Lung microvascular endothelial cell (primary cell): Measurements from ENCODE around the gene TFF1. TPM values are rescaled to one million over a fixed set of nuclear protein-coding genes. Genes with fewer than 3 reads are reported as not detected.
A peak's percentile ranks its signal among the peaks of the same experiment; 100 is the strongest.

Experiments used
- DNase-seq, 2 donors: peaks; one replicate each; pipeline versions ENCODE4 v3.0.0 to v3.0.0-alpha.2; 2010; ENCODE audit warnings: low read depth in 2 of 2
- total RNA-seq: library from RNA; depleted of rRNA; stranded (reverse); fragments of >200 nt; gene quantifications from 2 replicates; pipeline ENCODE4 v1.2.1, GENCODE V29; 2014

TFF1 gene
- total RNA-seq, 1 donor from 2014 or later, result not detected

- no peak for DNase-seq
These were observed 32.2 kb upstream of the TFF1 start for GRCh38 chr21:42398436-42399028.

- DNase-seq, result no peak
These were observed 31.5 kb upstream of the TFF1 start for GRCh38 chr21:42397746-42398394.

GRCh38 chr21:42396799-42397745 lies 30.7 kb upstream of the TFF1 start:
- no peak for DNase-seq

GRCh38 chr21:42395905-42396651 lies 29.7 kb upstream of the TFF1 start, which contains the start of gene TMPRSS3:
TMPRSS3 (minus strand) TSS chr21:42396052; CDS start chr21:42395417, 635 bp downstream.
- no peak for DNase-seq

- no peak for DNase-seq
These were observed 29.0 kb upstream of the TFF1 start for GRCh38 chr21:42395302-42395701.

GRCh38 chr21:42393443-42393950 lies 27.2 kb upstream of the TFF1 start:
- DNase-seq, result no peak

GRCh38 chr21:42392731-42393442 lies 26.6 kb upstream of the TFF1 start:
- peak; percentile 45 to 87 for DNase-seq

- DNase-seq, result no peak
These were observed 25.0 kb upstream of the TFF1 start for GRCh38 chr21:42391297-42391696.

- no peak for DNase-seq
These were observed 24.4 kb upstream of the TFF1 start for GRCh38 chr21:42390696-42391095.

- no peak for DNase-seq
These were observed 23.9 kb upstream of the TFF1 start for GRCh38 chr21:42390193-42390592.

- DNase-seq, result no peak
These were observed 23.1 kb upstream of the TFF1 start for GRCh38 chr21:42389449-42389835.

- peak in 1 of 2 donors; percentile 28 for DNase-seq
These were observed 22.6 kb upstream of the TFF1 start for GRCh38 chr21:42388740-42389448.

GRCh38 chr21:42387843-42388340 lies 21.6 kb upstream of the TFF1 start:
- no peak for DNase-seq

GRCh38 chr21:42387164-42387563 lies 20.8 kb upstream of the TFF1 start:
- DNase-seq, result no peak

- DNase-seq, result no peak
These were observed 19.8 kb upstream of the TFF1 start for GRCh38 chr21:42386034-42386591.

- no peak for DNase-seq
These were observed 19.3 kb upstream of the TFF1 start for GRCh38 chr21:42385619-42386018.

- no peak for DNase-seq
These were observed 18.7 kb upstream of the TFF1 start for GRCh38 chr21:42384989-42385388.

- no peak for DNase-seq
These were observed 18.0 kb upstream of the TFF1 start for GRCh38 chr21:42384156-42384945.

- DNase-seq, result no peak
These were observed 17.0 kb upstream of the TFF1 start for GRCh38 chr21:42383331-42383730.
